ENCODE measurements around the gene SPRR4.

- TF ChIP-seq NFIC (IDR thresholded peaks at IDR 0.05; ENCODE audit: low read depth, low read length) (no peak), E2F8 (IDR thresholded peaks at IDR 0.05; ENCODE audit: low read depth, partially characterized antibody) (no peak), SP1 (IDR thresholded peaks at IDR 0.05; ENCODE audit: low read depth, low read length) (no peak), TBL1XR1 (IDR thresholded peaks at IDR 0.05; ENCODE audit: low read depth, low read length) (no peak), YY1 (IDR thresholded peaks at IDR 0.05; ENCODE audit: low read depth, low read length) (no peak), RAD51 (IDR thresholded peaks at IDR 0.05) (no peak), CHD2 (IDR thresholded peaks at IDR 0.05; ENCODE audit: borderline replicate concordance, low read depth, low read length) (no peak), MTA2 (IDR thresholded peaks at IDR 0.05; ENCODE audit: low read depth) (no peak), BMI1 (IDR thresholded peaks at IDR 0.05; ENCODE audit: borderline replicate concordance) (no peak), POLR2A (IDR thresholded peaks at IDR 0.05; ENCODE audit: low read depth, low read length) (no peak)
- TF ChIP-seq, protein P1, sequence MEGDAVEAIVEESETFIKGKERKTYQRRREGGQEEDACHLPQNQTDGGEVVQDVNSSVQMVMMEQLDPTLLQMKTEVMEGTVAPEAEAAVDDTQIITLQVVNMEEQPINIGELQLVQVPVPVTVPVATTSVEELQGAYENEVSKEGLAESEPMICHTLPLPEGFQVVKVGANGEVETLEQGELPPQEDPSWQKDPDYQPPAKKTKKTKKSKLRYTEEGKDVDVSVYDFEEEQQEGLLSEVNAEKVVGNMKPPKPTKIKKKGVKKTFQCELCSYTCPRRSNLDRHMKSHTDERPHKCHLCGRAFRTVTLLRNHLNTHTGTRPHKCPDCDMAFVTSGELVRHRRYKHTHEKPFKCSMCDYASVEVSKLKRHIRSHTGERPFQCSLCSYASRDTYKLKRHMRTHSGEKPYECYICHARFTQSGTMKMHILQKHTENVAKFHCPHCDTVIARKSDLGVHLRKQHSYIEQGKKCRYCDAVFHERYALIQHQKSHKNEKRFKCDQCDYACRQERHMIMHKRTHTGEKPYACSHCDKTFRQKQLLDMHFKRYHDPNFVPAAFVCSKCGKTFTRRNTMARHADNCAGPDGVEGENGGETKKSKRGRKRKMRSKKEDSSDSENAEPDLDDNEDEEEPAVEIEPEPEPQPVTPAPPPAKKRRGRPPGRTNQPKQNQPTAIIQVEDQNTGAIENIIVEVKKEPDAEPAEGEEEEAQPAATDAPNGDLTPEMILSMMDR (IDR thresholded peaks at IDR 0.05 in 2 of 3, conservative IDR thresholded peaks at IDR 0.05 in 1 of 3; ENCODE audit: control insufficient read depth in 2 of 3, extremely low read depth in 1 of 3, insufficient read depth in 1 of 3, low read depth in 3 of 3, low read length in 3 of 3): no peak
Observed at GRCh38 chr1:152961226-152961891, 9.1 kb upstream of the SPRR4 start.

All from GM12878 (cell line).